GM21576 (cell line): ENCODE data around the gene OR1S1.
"Not testable (repeated sequence)": the region's sequence is repeated elsewhere in the genome, so short reads cannot be mapped to it uniquely, and the experiment has no call there.

ENCODE experiments used
- ATAC-seq: cut with Tn5 transposase; IDR thresholded peaks from one replicate; pipeline ENCODE4 v1.9.1; 2021; ENCODE audit warnings: mild to moderate bottlenecking, moderate library complexity; ENCODE audit not compliant: unreplicated experiment

Gene OR1S1

GRCh38 chr11:58212420-58212819 is at the start of gene OR1S1:
Gene OR1S1 (plus strand): TSS chr11:58212720.
- not testable (repeated sequence) for ATAC-seq

DNA sequence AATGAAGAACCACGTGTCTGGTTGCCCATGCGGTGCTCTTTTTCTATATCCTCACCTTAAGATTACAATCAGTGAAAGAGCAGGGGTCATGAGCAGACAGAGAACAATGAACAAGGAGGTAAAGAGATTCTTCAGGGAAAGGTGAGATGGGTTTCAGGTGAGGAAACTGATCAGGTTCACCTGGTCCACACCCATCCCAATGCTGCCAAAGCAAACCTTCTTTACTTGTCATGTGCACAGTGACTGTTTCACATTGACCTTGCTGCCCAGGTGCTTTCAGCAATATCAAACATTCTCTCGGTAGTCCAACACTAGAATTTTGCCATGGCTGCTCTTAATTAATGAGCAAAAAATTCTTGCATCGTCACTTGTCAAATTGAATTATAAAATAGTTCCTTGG is 48.1 kb upstream of the OR1S1 start:
- no peak for ATAC-seq

- no peak for ATAC-seq
Observed at GRCh38 chr11:58164990-58165389, 47.5 kb upstream of the OR1S1 start.

DNA sequence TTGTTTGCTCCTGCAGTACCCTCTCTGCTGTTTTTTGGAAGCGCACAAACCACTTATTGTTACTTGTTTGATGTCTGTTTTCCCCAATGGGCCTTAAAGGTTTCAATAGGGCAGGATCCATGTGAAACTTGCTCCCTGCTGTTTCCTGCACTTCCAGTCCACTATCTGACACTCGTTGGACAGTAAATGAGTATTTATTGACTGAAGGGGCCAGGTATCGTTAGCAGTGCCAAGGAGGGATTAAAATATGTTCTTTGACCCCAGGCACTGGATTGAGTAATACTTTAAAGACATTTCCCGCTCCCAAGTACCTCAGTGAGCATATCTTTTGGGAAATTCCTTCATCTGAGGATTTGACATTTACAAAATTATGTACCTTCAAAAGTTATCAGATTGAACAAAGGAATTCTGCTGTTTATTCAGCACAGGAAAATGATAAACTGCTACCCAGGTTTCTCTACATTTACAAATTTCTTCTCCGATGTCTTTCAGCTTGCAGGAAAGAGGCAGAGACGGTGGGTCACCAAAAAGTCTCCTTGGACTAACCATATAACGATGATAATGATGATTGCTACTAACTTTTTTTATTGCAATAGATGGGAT is 46.9 kb upstream of the OR1S1 start:
- ATAC-seq: no peak

GRCh38 chr11:58177409-58178054 is 35.0 kb upstream of the OR1S1 start:
- no peak for ATAC-seq

- ATAC-seq: no peak
Observed at GRCh38 chr11:58178444-58178843, 34.1 kb upstream of the OR1S1 start.

- ATAC-seq: no peak
Observed at GRCh38 chr11:58179648-58180047, 32.9 kb upstream of the OR1S1 start.

GRCh38 chr11:58186938-58187337 is 25.6 kb upstream of the OR1S1 start:
- ATAC-seq: no peak

DNA sequence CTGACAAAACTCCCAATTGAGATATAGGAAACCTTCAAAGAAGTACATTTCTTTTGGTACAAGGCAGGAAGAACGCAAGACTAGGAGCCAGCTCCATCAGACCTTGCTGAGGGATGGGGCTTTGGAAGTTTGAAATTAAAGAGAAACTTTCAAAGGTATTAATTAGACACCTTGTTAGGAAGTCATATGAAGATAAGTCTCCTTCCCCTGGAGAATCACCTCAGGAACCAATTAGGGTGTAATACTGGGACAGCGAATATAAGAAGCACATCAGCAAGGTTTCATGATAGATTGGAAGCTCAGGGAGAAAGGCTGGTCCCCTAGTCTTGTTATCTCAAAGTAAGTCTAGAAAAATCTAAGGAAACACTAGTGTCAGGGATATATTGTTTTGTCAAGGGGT is 23.8 kb upstream of the OR1S1 start, which contains the start of gene OR9Q2:
OR9Q2 (plus strand) TSS at position 301 of the 400 bp plus-strand sequence. CDS start 1,421 bp downstream, outside the sequence.
- no peak for ATAC-seq

DNA sequence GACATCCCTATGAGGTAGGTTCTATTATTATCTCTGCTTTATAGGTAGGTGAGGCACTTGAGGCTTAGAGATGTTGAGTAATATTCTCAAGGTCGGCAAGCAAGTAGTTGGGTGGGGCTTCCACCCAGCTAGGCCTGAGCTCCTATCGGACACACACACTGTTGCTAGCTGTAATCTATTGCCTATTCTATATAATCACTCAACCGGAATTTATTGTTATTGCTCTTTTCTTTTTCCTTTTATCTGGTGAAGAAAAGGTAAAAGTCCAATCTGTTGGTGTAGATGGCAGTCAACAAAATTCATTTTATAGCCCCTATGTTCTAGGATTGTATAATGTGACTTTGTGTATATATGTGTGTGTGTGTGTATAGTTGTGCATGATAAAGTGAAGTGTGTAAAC is 20.3 kb upstream of the OR1S1 start:
- no peak for ATAC-seq

DNA sequence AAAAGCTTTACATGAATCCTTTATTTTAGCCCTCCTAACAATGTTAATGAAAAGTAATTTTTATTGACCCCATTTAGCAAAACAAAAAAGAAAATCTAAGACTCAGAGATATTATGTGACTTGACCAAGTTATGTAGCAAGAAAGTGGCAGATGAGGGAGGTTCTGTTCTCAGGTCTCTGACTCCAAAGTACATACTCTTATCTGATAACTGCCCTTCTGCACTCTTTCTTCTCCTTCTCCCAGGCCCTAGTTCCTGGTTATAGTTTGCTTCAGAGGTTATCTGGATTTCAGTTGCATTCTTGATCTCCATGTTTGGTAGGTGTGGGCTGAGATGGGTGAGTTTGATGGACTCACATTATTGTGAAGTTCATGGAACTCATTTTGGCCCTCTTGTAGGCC is 19.1 kb upstream of the OR1S1 start:
- ATAC-seq: no peak

GRCh38 chr11:58195939-58196338 is 16.6 kb upstream of the OR1S1 start:
- no peak for ATAC-seq

DNA sequence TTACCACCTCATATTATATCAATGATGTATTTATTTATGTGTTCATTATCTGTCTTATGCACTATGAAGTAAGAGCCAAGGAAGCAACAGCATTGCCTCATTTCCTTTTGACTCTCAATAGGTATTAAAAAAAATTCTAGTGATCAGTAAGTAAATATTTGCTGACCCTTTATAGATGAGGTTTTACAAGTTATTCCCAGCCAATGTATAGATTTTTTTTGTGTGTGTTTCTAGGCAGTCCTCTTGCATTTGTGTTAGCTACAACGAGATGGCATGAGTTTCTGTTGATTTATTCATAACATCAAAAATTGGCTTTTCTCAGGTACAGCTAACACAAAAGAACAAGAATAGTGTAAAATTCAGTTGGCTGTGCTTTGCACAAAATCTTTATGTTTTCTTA is 13.2 kb upstream of the OR1S1 start:
- ATAC-seq: no peak

GRCh38 chr11:58204042-58204441 is 8.5 kb upstream of the OR1S1 start, which contains the start of gene OR1S2:
Gene OR1S2 (minus strand): TSS chr11:58204142. CDS start chr11:58204142, 0 bp downstream.
- ATAC-seq: no peak

- ATAC-seq: no peak
Observed at GRCh38 chr11:58216476-58216875, 4.0 kb downstream of the OR1S1 start.

GRCh38 chr11:58222721-58223120 is 10.2 kb downstream of the OR1S1 start:
- no peak for ATAC-seq

DNA sequence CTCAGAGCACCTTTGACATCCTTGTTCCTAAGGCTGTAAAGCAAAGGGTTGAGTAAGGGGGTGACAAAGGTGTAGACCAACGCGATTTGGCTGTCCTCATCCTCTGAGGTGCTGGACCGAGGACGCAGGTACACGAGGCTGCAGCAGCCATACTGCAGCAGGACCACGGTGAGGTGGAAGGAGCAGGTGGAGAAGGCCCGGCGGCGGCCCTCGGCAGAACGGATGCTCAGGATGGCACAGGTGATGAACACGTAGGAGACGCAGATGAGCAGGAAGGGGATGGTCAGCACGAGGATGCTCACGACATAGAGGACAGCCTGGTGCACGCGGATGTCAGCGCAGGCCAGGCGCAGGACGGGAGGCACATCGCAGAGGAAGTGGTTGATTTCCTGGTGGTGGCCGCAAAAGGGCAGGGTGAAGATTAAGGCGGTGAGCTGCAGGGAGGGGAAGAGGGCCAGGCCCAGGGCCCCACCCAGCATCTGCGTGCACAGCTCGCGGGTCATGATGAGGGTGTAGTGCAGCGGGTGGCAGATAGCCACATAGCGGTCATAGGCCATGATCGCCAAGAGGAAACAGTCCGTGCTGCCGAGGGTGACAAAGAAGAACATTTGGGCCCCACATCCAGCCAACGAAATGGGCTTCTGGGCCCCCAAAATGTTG is 15.6 kb downstream of the OR1S1 start:
- ATAC-seq: no peak

DNA sequence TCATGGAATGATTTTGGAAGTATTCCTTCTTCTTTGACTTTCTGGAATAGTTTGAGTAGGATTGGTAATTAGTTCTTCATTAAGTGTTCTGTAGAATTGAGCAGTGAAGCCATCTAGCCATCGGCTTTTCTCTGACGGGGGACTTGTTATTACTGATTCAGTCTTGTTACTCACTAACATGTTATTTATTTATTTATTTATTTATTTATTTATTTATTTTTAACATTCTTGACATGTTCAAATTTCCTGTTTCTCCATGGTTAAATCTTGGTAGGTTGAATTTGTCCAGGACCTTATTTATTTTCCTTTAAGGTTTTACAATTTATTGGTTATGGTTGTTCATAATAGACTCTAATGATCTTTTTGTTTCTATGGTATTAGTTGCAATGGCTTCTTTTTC is 31.4 kb downstream of the OR1S1 start:
- ATAC-seq: no peak

DNA sequence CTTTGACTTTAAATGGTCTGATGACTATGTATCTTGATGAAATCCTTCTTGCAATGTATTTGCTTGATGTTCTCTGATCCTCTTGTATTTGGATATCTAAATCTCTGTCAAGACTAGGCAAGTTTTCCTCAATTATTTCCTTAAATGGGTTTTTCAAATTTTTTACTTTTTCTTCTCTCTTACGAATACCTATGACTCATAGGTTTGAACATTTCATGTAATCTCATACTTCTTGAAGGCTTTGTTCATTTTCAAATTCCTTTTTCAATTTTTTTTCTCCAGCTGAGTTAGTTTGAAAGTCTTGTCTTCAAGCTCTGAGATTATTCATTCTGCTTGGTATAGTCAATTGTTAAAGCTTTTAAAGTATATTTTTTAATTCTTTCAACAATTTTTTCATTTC is 42.4 kb downstream of the OR1S1 start:
- ATAC-seq: no peak

DNA sequence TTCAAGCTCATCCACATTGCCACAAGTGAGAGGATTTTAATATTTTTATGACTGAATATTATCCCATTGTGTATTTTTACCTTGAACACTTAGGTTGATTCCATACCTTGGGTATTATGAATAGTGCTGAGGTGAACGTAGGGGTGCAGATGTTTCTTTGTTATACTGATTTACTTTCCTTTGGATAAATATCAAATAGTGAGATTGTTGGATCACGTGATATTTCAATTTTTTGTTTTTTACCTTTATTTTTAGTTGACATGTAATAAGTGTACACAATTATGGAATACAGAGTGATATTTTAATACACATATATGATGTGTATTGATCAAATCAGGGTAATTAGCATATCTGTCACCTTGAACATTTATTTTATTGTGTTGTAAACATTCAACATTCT is 47.5 kb downstream of the OR1S1 start:
- no peak for ATAC-seq
